Chondrocyte (in vitro differentiated cells): ENCODE data around the gene HOXA7. TPM values are rescaled to one million over a fixed set of nuclear protein-coding genes. Genes with fewer than 3 reads are reported as not detected.

Experiments
- DNase-seq: peaks from one replicate; pipeline ENCODE4 v3.0.0; 2021; ENCODE audit warnings: mixed read lengths, low spot score
- H3K27ac Mint-ChIP-seq: one replicate; pipeline ENCODE4 v1.8.0; 2021; ENCODE audit warnings: mild to moderate bottlenecking, moderate library complexity, mixed read lengths; ENCODE audit not compliant: unreplicated experiment
- H3K27me3 Mint-ChIP-seq: 2 replicates; pipeline ENCODE4 v1.8.0; 2021; ENCODE audit warnings: low read depth, mixed read lengths
- H3K36me3 Mint-ChIP-seq: 2 replicates; pipeline ENCODE4 v1.8.0; 2021; ENCODE audit warnings: low read depth, mixed read lengths
- H3K4me1 Mint-ChIP-seq: 2 replicates; pipeline ENCODE4 v1.8.0; 2021; ENCODE audit warnings: low read depth, mild to moderate bottlenecking, mixed read lengths
- H3K4me3 Mint-ChIP-seq: one replicate; pipeline ENCODE4 v1.8.0; 2021; ENCODE audit warnings: mild to moderate bottlenecking, moderate library complexity, mixed read lengths; ENCODE audit not compliant: unreplicated experiment
- H3K9me3 Mint-ChIP-seq: 2 replicates; pipeline ENCODE4 v1.8.0; 2021; ENCODE audit warnings: low read depth, mixed read lengths
- CTCF ChIP-seq: fragments of 200-600 bp; sonication (generic); IDR thresholded peaks from 2 replicates; pipeline ENCODE4 v1.5.0; 2021; ENCODE audit warnings: antibody characterized with exemption, mild to moderate bottlenecking, moderate library complexity
- total RNA-seq: library from RNA; stranded (reverse); gene quantifications from 3 replicates; pipeline ENCODE4 v1.2.1, GENCODE V29; 2021

The HOXA7 gene
- total RNA-seq, 1 donor from 2014 or later, result not detected

DNA sequence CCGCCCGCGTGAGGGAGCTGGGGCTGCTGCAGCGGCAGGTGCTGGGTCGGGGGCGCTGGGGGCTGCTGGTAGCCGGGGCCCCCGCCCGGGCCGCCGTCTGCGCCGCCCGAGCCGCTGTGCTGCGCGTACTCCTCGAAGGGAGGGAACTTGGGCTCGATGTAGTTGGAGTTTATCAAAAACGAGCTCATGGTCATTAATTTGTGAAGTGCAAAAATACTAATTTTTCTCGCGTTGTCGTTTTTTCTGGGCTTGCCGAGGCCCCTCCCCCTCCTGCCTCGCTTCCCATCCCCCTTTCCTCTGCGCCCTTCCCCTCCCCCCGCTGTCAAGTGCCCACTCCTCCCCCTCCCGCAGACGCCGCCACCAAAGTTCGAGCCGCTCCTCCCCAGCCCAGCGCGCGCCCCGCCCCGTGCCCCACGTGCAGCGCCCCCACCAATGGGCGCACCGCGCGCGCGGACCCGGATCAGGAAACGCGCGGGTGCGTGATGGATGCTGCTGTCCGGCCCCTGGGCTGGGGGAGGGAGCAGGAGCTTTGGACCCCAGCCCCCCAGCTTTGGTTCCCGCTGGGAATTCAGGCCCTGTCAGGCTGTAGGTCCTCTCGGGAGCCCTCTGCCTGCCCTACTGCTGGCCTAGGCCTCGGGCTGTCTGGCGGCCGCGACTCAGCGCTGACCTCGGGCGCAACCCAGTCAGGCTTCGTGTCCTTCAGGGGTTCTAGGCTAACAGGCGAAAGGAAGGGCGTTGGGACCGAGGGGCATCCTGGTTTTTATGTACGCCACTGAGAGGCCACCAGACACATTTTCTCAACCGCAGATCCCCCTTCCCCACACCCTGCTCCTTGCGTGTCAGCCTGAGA is 25.7 kb downstream of the HOXA7 start, which contains the start of gene HOXA4:
Gene HOXA4, minus strand, starts transcription at position 218 of the 850 bp plus-strand sequence. Its CDS starts 24 bp downstream, at position 194.
- Mint-ChIP-seq H3K9me3 (no peaks in the 10 kb centered on the region), H3K27me3 (peaks cover 85% of the 10 kb centered on the region), H3K4me3 (peak within 1 kb of the TSS; percentile 56), H3K36me3 (peaks cover 6% of the 10 kb centered on the region), H3K27ac (no peak within 1 kb of the TSS), H3K4me1 (no peaks in the 10 kb centered on the region)
- no peak for DNase-seq
- TF ChIP-seq CTCF, result no peak

- no peak overlapping the region for H3K4me3 Mint-ChIP-seq
- peaks cover 6% of the 10 kb centered on the region for H3K36me3 Mint-ChIP-seq
- TF ChIP-seq CTCF, result no peak
- DNase-seq, result no peak
- H3K27me3 Mint-ChIP-seq, result peaks cover 85% of the 10 kb centered on the region
- H3K27ac Mint-ChIP-seq, result no peak overlapping the region
- no peaks in the 10 kb centered on the region for H3K4me1 Mint-ChIP-seq
- no peaks in the 10 kb centered on the region for H3K9me3 Mint-ChIP-seq
Observed at GRCh38 chr7:27129729-27130539, 26.5 kb downstream of the HOXA7 start.

- no peak for DNase-seq
- H3K27me3 Mint-ChIP-seq, result peaks cover 85% of the 10 kb centered on the region
- no peak for TF ChIP-seq CTCF
- no peak overlapping the region for H3K4me3 Mint-ChIP-seq
- no peaks in the 10 kb centered on the region for H3K9me3 Mint-ChIP-seq
- peaks cover 9% of the 10 kb centered on the region for H3K36me3 Mint-ChIP-seq
- no peak overlapping the region for H3K27ac Mint-ChIP-seq
- H3K4me1 Mint-ChIP-seq, result peaks cover 6% of the 10 kb centered on the region
Observed at GRCh38 chr7:27128776-27129728, 27.4 kb downstream of the HOXA7 start.

DNA sequence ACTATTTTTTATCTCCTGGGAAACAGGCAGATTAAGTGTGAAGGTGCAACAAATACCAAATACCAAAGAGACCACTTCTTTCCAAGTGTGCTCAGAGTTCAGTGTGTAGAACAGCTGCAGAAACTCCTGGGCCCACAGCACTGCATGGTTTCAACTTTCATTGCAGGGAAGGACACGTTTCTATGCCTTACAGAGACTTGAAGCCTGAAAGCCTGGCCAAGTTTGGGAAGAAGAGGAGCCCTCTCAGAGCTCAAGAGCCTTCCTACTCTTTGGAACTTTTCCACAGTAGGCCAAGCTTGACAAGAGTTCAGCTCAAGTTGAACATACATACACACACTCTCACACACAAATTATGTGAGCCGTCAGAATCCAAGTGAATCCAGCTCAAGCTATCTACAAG is 28.4 kb downstream of the HOXA7 start:
- Mint-ChIP-seq H3K4me1 (peaks cover 9% of the 10 kb centered on the region), H3K36me3 (peaks cover 9% of the 10 kb centered on the region), H3K9me3 (no peaks in the 10 kb centered on the region), H3K27me3 (peaks cover 85% of the 10 kb centered on the region), H3K4me3 (no peak overlapping the region), H3K27ac (no peak overlapping the region)
- no peak for TF ChIP-seq CTCF
- no peak for DNase-seq
